Activated CD4-positive, alpha-beta T cell treated with anti-CD3 and anti-CD28 coated beads, Interleukin-2, amount 50 U/mL, for 4 hours (primary cell): ENCODE measurements around the gene PMPCA.
"Not testable (repeated sequence)": the region's sequence is repeated elsewhere in the genome, so short reads cannot be mapped to it uniquely, and the experiment has no call there.

Source experiments
- DNase-seq, 2 experiments: peaks; one replicate each; pipeline ENCODE4 v3.0.0-alpha.2; 2020

PMPCA gene

DNA sequence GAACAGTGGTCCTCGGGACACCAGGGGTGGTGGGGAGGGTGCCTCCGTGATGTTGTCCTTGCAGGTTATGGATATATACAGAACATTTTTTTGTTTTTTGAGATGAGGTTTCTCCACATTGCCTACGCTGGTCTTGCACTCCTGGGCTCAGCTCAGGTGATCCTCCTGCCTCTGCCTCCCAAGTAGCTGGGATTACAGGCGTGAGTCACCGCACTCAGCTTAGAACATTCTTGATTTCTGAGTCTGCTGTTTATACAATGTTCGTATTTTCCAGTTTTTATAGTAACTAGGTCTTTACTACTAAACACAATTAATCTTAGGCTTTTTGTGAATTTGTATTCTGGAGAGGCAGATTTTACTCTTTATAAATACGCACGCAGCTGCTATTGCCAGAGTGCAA is 6.0 kb downstream of the PMPCA start:
- DNase-seq: no peak

DNA sequence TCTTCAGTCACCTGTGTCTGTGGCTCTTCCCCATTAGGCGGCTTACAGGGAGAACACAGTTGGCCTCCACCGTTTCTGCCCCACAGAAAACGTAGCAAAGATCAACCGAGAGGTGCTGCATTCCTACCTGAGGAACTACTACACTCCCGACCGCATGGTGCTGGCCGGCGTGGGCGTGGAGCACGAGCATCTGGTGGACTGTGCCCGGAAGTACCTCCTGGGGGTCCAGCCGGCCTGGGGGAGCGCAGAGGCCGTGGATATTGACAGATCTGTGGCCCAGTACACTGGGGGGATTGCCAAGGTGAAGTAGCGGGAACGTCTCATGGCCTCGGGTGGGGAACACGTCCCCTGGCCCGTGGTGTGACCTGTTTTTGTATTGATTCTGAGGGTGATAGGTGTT is 6.5 kb downstream of the PMPCA start:
- DNase-seq: no peak

DNA sequence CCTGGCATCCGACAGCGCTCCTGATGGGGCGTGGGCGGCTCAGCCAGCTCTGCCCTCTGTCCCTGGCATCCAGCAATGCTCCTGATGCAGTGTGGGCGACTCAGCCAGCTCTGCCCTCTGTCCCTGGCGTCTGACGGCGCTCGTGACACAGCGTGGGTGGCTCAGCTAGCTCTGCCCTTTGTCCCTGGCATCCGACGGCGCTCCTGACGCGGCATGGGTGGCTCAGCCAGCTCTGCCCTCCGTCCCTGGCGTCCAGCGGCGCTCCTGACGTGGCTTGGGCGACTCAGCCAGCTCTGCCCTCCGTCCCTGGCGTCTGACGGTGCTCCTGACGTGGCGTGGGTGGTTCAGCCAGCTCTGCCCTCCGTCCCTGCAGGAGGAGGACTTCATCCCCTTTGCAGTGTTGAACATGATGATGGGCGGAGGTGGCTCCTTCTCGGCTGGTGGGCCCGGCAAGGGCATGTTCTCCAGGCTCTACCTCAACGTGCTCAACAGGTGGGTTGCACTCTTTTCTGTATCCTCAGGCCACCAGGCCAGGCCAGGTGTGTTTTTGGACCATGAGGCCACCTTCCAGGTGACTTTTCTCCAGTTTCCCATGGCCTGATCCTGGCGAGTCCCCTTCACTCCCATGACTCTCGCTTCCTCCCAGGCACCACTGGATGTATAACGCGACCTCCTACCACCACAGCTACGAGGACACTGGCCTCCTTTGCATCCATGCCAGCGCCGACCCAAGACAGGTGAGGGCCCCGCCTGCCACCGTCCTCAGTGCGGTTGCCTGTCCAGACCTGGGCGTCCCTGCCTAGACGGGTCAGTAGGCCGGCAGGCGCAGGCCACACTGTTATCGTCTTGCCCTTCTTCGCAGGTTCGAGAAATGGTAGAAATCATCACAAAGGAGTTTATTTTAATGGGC is 8.0 kb downstream of the PMPCA start:
- DNase-seq: no peak

DNA sequence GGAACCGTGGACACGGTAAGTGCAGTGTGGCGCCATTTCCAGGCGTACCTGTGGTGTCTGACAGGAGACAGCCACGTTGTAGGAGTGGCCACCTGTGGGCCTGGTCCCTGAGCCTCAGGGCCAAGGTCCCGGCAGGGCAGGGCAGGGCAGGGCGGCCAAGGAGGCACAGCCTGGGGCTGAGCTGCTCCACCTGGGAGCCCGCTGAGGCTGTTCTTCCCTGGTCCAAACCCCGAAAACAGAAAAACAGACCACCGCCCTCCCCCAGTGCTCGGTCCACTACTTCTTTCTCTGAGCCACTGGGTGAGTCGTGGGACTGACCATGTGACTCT is 8.6 kb downstream of the PMPCA start:
- DNase-seq: no peak

DNA sequence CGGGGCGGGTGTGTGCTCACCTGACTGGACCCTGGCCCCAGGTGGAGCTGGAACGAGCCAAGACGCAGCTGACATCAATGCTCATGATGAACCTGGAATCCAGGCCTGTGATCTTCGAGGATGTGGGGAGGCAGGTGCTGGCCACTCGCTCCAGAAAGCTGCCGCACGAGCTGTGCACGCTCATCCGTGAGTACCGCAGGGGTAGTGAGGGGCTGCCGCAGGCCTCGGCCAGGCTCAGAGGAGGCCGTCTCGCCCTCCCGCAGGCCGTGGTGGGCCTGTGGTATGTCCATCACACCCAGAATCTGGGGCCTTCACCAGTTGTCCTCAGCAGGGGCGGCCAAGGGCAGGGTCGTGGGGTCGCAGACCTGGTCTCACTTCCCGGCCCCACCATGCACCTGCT is 11.3 kb downstream of the PMPCA start:
- no peak for DNase-seq

DNA sequence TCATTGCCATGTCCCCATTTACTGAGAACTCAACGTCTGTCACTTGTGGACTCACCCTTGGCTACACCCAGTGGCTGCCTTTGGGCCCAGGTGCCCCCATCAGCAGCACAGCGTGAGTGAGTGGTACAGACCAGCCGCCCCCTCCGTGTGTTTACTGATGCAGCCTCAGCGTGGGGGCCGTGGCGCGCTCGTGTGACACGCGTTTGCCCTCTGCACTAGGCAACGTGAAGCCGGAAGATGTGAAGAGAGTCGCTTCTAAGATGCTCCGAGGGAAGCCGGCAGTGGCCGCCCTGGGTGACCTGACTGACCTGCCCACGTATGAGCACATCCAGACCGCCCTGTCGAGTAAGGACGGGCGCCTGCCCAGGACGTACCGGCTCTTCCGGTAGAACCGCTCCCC is 12.4 kb downstream of the PMPCA start:
- DNase-seq: no peak

DNA sequence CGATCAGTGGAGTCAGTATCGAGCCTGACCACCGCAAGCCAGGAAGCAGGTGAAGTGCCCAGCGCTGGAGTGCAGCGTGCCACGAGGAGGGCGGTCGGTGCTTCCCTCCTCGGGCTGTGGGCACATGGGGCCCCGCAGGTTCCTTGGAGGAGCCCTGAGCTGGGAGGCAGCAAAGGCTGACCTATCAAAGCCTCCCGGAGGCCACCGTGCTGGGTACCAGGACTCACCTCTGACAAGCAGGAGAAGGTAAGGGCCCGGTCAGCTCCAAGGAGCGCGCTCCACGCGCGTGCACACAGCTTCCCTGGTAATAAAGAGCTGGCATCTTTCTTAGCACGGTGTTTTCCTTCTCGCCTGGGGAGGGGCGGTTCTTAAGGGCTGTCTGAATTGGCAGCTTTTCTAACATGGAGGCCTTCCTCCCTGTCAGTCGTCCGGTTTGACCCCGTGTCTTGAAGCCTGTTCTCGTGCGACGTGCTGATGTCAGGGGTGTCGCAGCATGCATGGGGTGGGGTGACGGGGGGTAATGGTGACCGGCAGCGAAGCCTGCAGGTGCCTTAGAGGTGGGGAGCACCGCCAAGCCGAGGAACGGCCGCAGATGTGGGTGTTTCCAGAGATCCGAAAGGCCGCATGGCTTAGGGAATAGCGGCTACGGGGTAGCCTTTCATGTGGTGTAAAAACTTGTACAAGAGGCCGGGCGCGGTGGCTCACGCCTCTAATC is 13.1 kb downstream of the PMPCA start:
- DNase-seq: no peak

DNA sequence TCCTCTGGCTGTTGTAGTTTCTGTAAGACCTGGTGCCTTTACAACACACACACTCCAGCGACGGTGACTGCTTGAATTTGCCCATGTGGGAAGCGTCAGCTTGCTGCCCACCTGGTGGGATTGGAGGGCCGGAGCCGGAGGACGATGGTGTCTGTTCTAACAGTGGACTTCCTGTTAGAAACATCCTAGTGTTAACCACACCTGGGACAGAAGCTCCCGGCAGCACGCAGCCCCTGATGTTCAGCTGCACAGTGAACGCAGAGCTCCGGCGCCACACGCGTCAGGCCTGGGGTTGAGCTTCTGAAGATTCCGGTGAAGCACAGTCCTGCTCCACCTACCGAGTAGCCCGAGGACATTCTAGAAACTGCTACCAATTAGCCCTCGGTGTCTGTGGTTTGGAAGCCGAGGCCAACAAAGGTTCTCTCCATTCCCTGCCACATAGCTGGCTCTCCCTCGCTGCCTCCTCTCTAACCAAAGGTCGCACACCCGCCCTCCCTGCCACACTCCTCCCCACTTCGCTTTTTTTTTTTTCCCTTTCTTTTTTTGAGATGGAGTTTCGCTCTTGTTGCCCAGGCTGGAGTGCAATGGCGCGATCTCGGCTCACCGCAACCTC is 14.4 kb downstream of the PMPCA start:
- no peak for DNase-seq

DNA sequence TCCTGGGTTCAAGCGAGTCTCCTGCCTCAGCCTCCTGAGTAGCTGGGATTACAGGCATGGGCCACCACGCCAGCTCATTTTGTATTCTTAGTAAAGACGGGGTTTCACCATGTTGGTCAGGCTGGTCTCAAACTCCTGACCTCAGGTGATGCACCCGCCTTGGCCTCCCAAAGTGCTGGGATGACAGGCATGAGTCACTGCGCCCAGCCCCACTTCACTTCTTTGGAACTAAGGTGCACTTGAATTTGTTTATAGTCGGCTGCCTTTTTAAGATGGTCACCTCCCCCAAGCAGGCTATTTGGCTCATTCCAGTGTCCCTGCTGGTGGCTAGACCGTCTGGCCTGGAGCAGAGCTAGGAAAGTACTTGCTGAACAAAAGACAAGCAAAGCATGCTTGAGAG is 14.9 kb downstream of the PMPCA start:
- DNase-seq: not testable (repeated sequence)

DNA sequence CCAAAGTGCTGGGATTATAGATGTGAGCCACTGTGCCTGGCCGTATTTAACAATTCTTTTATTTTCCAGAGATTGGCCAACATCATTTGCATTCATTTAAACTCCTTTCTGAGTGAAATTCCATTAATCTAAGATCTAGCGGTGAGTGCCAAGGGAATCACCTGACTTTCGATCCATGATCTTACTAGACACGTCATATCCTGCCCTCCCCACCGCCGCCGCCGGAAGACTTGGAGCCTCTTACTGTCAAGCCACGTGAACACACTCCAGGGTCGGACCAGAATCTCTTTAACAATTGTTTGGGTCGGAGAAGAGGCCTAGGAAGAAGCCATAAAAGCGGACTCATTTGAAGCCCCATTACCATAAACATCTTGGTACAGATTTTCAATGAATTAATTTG is 16.3 kb downstream of the PMPCA start:
- DNase-seq: no peak

DNA sequence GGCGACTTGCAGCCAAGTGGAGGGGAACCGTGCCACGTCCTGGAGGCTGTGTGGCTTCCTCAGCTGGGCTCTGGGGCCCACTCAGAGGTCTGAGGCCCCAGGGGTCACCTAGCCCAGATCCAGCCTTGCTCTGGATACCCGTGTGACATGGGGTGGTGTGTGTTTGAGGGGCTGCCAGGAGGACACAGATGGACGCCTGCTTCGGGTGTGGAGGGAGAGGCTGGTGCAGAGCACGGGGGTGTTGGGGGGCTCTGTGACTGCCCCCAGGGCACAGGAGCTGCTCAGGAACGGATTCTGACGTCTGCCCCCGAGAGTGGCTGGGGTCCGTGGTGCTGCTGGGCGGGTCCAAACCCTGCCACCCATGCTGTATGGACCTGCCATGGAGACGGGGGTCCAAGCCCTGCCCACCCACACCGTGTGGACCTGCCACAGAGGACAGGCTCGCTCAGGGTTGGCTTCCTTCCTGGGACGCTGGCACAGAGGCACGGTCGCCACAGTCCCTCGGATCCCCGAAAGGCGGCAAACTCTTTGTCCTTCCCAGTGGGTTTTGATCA is 18.7 kb downstream of the PMPCA start:
- no peak for DNase-seq

DNA sequence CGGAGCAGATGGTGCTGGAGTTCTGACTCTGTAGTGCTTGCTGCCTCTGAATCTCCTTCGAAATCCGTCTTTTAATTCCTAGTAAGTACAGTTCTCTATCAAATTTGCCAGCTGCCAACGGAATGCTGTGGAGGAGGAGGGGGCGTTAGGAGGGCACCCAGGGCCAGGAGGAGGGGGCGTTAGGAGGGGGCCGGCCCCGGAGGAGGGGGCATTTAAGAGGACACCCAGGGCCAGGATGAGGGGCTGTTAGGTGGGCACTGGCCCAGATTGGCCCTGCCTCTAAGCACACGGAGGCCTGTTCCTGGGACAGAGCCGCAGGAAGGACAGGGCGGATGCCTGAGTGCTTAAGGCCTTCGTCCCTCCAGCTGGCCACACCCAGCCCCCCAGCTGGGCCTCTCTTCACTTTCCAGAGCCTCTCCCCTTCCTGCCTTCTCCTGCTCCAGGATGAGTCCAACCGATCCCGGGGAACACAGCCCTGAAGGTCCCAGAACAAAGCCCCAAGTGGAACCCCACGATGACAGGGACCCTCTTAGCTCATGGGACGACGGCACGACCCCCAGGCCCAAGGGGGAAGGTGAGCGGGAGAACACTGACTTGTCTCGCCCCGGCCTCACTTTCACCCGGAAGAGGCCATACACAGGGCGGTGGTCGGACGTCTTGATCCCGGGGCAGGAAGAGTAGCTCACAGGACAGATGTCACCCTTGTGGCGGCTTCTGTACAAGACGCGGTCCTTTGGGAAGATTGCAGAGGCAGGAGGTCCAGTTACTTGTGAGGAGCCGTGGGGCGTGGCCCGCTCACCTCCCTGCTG is 19.4 kb downstream of the PMPCA start:
- no peak for DNase-seq

DNA sequence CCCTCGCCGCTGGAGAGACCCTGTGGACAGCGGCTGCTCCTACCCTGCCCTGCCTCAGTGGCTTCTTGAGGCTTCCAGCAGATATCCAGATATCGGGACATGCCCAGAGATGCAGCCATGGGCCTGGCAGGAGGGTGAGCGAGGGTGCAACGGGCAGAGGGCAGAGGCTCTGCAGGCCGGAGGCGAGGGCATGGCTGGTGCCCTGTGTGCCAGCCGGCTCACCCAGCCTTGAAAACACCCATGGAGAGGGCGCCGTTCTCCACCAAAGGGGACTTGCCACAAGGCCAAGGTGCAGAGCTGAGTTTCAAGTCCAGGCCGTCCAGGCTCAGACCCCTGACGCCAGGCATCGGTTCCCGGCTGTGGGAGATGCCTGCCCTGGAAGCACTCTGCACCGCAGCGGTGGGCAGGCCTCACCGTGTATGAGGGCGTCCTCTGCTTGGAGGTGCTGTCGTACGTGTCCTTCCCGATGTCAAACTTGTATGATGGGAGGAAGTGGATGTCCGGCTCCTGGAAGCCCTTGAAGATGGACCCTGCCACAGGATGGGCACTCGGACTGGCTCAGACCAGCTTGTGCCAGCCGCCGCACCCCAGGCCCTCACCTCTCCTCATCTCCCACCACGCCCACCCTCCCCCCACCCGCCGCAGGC is 20.3 kb downstream of the PMPCA start:
- no peak for DNase-seq

DNA sequence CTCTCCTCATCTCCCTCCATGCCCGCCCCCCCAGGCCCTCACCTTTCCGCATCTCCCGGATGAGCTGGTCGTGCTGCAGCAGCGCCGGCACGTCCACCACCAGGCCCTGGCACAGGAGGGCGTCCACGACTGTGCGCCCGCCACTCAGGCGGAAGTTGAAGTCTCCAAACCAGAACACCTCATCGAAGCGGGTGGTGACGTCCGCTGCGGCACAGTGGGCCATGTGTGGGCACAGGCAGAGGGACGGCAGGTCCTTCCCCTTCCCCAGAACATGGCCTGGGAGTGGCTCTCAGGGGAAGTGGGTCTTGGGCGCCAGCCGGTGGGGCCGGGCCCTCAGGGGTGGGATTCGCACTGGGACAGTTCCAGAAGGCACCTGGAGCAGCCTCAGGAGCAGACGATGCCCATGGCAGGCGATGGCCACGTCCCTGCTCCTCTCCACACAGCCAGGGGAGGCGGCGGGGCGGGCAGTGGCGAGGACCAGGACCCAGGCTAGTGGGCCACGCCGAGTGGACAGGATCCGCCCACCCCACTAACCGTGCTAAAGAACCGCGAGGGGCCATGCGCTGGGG is 21.4 kb downstream of the PMPCA start:
- no peak for DNase-seq

DNA sequence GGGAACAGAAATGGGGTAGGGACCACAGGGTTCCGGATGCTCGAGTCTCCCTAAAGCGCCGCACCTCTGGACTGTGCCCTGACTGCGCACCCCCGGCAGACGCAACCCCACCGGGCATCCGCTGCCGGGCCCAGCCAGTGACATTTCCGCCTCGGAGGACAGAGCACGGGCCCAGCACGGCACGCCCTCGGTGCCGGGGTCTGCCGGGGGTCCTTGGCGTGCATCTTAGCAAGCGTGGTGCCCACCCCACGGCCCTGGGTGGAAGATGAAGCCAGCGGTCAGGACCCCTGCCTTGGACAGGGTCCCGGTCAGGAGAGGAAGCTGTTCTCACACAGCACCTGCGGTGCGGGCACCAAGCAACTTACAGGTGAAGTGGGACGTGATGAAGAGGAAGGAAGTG is 22.1 kb downstream of the PMPCA start:
- no peak for DNase-seq

DNA sequence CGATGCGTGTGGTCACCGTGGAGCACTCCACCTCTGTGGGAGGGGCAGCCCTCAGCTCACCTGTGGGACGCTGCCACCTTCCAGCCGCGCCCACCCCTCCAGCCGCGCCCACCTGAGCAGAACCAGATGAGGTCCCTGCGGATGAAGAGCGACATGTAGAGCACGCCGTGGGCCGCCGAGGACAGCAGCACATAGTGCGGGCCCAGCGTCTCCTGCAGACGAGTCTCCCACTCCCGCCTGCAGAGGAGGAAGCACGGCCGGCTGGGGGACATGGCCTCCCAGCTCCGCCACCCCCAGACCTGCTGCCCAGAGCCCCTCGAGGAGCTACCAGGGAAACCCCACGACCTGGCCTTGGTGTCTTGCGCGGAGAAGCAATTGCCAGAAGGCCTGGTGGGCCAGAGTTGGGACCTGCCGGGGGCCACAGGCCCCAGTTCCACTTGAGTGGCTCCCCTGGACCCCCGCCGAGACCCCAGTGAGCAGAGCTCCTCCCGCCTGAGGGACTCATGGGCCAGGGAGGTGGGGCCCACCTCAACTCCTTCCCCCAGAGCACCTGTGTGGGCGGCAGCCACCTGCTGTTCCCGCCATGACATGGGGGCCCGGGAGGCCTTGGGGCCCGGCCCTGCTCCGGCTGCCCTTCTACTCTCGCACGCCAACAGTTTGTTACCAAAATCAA is 22.7 kb downstream of the PMPCA start:
- no peak for DNase-seq

DNA sequence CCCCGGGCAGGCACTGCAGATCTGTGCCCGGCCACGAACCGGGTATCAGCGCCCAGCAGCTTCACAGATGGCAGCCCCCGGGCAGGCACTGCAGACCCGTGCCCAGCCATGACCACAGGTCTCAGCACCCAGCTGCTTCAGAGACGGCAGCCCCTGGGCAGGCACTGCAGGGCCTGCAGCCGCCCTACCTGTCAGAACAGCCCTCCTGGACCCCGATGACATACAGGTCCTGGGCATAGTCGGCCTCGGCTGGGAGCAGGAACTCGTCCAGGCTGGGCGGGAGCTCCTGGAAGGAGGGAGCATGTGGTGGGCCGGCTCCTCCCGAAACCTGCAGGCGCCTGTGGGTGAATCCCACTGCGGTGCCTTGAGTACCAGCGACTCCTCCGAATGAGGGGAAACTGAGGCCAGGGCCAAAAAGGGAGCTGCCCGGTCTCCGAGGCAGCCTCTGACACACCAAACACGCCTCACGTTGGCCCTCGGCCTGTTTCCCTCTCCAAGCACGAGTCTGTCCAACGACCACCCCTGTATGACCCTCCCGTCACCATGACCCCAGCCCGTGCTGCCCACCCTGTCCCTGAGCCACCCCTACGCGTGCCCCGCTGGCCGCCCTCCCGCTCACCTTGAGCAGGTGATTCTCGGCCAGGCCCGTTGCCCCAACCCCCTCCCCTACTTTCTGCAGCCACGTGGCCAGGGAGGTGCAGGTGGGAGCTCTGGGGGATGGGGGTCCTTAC is 23.6 kb downstream of the PMPCA start:
- no peak for DNase-seq

DNA sequence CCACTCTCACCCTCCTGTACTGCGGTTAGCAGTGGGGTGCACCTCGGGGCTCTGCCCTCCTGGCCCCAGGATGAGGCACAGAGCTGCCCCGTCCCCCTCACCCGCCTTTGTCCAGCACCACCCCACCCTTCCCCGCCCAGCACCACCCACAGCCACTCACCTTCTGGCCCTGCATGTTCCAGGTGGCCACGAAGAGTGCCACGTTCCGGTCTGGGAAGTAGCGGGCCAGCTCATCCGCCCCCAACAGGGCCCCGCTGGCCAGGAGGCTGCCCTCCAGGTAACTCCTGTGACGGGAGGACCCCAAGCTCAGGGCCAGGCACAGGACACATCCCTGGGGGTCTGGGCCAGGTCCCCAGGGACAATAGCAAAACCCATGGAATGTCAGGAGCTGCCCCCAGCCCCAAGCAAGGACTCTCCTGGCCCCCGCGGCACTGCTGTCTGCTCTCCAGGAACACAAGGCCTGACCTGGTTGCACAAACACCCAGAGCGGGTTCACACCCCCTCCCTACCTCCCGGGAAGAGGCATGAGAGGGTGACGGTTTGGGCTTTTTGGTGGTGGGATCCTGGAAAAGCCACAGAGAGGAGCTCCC is 24.2 kb downstream of the PMPCA start:
- no peak for DNase-seq

DNA sequence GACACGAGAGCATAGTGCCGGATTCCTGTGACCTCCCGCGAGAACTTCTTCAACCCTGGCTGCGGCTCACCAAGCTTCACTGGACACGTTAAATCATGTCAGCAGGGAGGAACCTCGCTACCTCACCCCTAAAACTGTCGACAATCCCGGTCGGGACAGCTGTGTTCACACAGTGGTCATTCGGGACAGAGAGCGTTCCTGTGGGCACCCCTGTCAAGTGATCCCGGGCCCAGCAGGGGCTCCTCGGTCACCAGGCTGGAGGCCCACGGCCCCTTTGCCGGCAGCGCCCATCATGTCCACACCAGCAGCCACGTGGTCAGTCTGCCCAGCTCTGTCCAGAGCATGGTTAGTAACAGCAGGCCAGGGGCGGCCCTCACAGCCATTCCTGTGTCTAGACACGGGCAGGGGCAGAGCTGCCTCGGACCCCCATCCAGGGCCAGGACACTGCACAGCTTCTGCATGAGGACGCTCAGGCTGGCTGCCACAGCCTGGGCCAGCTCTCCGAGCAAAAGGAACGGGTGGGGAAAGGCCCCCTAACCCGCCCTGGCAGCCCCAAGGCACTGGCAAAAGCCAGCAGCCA is 25.7 kb downstream of the PMPCA start:
- no peak for DNase-seq

DNA sequence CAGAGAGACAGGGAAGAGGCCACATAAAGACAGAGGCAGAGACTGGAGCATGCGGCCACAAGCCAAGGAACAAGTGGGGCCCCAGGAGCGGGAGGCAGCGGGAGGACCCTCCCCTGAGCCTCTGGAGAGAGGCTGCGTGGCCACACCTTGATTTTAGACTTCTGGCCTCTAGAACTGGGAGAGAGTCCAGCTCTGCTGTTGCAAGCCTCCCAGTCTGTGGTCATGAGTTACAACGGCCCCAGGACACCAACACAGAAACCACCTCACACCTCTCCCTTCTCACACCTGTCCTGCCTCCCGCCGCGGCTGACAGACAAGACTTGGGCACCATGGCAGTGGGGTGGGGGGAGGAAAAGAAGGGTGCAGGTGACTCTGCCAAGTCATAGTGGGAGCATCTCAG is 27.0 kb downstream of the PMPCA start:
- no peak for DNase-seq
